22Rv1 (cell line): ENCODE results near the gene CTNND2.

Experiments used
- H3K27ac ChIP-seq: fragments of 450-650 bp; 2 replicates; pipeline ENCODE4 v1.5.1; 2017
- ZFX ChIP-seq: fragments of 450-650 bp; IDR thresholded peaks from 2 replicates; pipeline ENCODE4 v1.6.1; 2017; ENCODE audit warnings: antibody characterized with exemption, borderline replicate concordance
- TF ChIP-seq, protein P1 (sequence below): fragments of 450-650 bp; IDR thresholded peaks from 2 replicates; pipeline ENCODE4 v1.5.1; 2017; ENCODE audit warnings: mild to moderate bottlenecking

The CTNND2 gene

DNA sequence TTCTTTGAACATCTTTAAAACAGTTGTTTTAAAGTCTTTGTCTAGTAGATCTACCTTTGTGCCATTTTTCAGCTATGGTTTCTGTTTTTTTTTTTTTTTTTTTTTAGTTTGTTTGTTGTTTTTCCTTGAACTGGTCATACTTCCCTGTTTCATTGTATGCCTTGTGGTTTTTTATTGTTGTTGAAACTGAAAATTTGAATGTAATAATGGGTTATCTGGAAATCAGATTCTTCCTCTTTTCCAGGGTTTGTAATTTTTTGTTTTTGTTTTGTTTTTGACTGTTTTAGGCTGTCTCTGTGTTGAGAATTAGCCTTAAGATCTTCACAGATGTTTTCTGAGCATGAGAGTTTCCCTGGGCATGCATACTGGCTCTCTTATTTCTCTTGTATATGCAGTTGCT is 873.6 kb downstream of the CTNND2 start:
- H3K27ac ChIP-seq, result no peak overlapping the region
- TF ChIP-seq ZFX, result no peak
- TF ChIP-seq, protein P1, sequence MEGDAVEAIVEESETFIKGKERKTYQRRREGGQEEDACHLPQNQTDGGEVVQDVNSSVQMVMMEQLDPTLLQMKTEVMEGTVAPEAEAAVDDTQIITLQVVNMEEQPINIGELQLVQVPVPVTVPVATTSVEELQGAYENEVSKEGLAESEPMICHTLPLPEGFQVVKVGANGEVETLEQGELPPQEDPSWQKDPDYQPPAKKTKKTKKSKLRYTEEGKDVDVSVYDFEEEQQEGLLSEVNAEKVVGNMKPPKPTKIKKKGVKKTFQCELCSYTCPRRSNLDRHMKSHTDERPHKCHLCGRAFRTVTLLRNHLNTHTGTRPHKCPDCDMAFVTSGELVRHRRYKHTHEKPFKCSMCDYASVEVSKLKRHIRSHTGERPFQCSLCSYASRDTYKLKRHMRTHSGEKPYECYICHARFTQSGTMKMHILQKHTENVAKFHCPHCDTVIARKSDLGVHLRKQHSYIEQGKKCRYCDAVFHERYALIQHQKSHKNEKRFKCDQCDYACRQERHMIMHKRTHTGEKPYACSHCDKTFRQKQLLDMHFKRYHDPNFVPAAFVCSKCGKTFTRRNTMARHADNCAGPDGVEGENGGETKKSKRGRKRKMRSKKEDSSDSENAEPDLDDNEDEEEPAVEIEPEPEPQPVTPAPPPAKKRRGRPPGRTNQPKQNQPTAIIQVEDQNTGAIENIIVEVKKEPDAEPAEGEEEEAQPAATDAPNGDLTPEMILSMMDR, result no peak

DNA sequence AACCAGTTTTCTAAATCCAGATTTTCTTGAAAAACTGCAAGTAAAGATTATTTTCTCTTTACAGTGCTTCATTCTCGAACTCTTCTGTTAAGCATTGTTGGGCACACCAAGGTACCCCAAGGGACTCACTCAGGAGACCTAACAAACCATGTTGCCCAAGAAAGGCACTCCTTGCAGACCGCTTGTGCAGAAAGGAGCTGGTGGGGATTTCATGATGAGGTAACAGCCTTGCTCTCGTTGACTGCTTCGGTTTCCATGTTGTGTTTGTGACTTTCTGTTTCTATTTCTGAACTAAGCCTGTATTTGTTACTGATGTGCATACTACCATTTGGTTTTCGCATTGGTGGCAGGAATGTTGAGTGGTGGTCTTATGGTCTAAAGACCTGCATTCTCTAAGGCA is 876.6 kb downstream of the CTNND2 start:
- no peak overlapping the region for H3K27ac ChIP-seq
- TF ChIP-seq, protein P1, result no peak
- TF ChIP-seq ZFX, result no peak

DNA sequence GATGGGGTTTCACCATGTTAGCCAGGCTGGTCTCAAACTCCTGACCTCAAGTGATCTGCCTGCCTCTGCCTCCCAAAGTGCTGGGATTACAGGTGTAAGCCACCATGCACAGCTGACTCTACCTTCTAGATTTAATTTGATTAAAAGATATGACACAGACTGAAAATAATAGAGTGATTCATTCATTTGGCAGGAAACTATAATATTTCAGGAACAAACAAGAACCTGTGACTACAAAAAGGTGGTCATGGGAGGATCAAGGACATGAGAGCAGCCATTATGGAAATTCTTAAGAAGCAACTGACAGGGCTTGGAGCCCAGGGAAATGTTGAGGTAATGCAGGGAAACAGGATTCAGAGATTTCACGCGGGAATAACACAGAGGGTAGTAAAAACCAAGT is 877.7 kb downstream of the CTNND2 start:
- no peak overlapping the region for H3K27ac ChIP-seq
- no peak for TF ChIP-seq ZFX
- TF ChIP-seq, protein P1, result no peak

DNA sequence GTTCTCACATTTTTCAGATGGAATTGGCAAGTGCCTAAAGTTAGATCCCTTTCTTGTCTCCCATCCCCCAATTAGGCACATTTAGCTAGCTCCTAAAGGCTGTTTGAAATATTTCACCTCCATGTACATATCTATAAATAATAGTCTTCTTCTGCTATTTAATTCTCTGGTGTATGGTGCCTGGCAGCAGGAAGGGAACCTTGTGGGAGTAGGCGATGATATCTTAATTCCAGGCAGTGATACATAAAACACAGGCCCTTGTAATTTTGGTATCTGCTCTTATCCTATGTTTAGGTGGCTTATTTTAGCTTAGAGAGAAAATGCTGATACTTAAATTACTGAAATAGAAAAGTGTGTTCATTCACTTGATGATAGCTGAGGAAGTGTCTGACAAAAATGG is 880.3 kb downstream of the CTNND2 start:
- TF ChIP-seq, protein P1, result no peak
- TF ChIP-seq ZFX, result no peak
- no peak overlapping the region for H3K27ac ChIP-seq

DNA sequence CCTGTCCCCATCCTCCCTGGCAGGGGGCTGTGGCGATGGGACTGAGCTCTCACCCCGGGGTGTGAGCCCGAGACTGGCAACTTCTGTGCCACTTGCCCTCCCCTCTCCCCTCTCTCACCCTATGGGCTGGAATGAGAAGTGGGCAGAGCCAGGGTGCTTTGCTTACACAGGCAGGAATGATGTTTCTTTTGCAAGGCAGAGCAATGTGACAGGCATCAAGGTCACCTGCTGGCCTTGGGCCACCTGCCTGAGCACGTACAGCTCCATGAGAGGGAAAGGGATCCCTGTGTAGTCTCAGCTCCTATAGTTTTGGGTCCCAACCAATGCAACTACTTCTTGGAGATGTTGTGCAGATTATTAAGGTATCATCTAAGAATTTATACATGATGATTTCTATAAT is 890.5 kb downstream of the CTNND2 start:
- no peak overlapping the region for H3K27ac ChIP-seq
- TF ChIP-seq, protein P1, result no peak

DNA sequence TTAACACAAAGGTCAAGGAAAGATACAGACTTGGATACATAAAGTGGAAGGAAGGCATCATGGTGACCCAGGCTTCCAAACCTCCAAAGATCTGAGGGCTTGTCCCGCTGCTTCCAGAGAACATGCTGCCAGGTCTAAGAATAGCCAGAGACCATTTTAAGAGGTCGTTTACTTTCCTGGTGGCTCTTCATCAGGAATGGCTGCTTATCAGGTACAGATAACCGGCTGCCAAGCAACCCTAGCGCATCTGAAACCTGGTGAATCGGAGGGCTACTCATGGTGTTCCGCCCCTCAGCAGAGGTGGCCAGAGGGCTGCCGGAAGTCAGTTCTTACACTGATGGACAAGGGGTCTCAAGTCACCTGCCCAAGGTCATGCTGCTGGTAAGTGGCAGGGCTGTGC is 892.0 kb downstream of the CTNND2 start:
- TF ChIP-seq, protein P1, result no peak
- TF ChIP-seq ZFX, result no peak
- no peak overlapping the region for H3K27ac ChIP-seq

DNA sequence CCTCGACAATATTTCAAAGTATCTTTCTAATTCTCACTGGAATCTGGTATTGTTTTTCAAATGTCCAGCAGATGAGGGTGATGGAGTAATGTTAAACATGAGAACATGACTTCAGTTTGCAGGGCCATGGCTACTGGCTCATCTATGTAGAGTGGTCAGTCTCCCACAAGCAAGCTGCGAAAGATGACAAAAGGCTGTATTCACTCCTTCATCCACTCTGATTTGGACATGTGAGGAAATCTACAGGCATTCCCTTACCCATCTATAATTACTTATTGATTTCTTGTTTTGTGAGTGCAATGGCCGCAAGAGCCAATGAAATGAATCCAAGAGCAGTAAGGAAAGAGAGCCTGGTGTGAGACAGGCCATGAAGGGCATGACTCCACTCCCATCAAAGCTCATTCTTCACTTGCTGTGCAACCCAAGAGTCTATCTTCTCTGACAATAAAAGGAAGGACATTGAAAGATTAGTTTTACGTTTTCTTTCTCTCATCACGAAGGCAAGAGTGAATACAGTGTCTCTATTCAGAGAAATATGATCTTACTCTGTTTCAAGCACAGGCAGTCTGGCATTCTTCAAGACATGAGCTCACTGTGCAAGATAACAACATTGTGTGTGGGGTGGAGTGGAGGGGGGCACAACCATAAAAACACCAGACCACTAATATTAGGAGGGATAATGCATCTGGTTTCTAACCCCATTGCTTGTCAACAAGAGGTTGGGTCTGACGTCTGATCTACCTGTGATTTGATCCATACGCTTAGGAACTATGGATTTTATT is 893.6 kb downstream of the CTNND2 start:
- H3K27ac ChIP-seq, result no peak overlapping the region
- TF ChIP-seq, protein P1, result no peak
- no peak for TF ChIP-seq ZFX
